HepG2 (cell line): Measurements from ENCODE around the gene USP7. TPM values are rescaled to one million over a fixed set of nuclear protein-coding genes. Genes with fewer than 3 reads are reported as not detected.

Experiments used
- DNMT1 ChIP-seq: sonication (generic); formaldehyde crosslinking; IDR thresholded peaks from 2 replicates; pipeline ENCODE4 v1.5.1; 2020; ENCODE audit warnings: mild to moderate bottlenecking, missing genetic modification reagents
- ELF1 ChIP-seq: sonication (generic); formaldehyde crosslinking; IDR thresholded peaks from 2 replicates; pipeline ENCODE4 v1.4.0; 2020; ENCODE audit warnings: missing genetic modification reagents
- ERF ChIP-seq: IDR thresholded peaks from 2 replicates; pipeline ENCODE4 v1.6.1; 2018; ENCODE audit warnings: missing biosample characterization, missing genetic modification reagents
- FIP1L1 ChIP-seq: fragments of 200-400 bp; formaldehyde crosslinking; IDR thresholded peaks from 2 replicates; pipeline ENCODE4 v1.6.1; 2018; ENCODE audit warnings: low read depth, mild to moderate bottlenecking, low read length, moderate library complexity, borderline replicate concordance; ENCODE audit not compliant: insufficient read depth
- FOXK2 ChIP-seq: fragments of 450-650 bp; IDR thresholded peaks from 2 replicates; pipeline ENCODE4 v1.6.1; 2016
- GATA4 ChIP-seq: sonication (generic); IDR thresholded peaks from 2 replicates; pipeline ENCODE4 v1.6.1; 2016; ENCODE audit warnings: antibody characterized with exemption, low read depth, borderline replicate concordance
- HNRNPL ChIP-seq: fragments of 200-400 bp; formaldehyde crosslinking; IDR thresholded peaks from 2 replicates; pipeline ENCODE4 v1.6.1; 2017; ENCODE audit warnings: mild to moderate bottlenecking, low read depth, low read length
- KAT8 ChIP-seq: IDR thresholded peaks from 2 replicates; pipeline ENCODE4 v1.6.1; 2016; ENCODE audit warnings: missing genetic modification reagents, missing compliant biosample characterization
- MAX ChIP-seq: IDR thresholded peaks from 2 replicates; pipeline ENCODE4 v1.6.1; 2012; ENCODE audit warnings: inconsistent platforms
- MXD1 ChIP-seq: sonication (generic); formaldehyde crosslinking; IDR thresholded peaks from 2 replicates; pipeline ENCODE4 v1.4.0; 2020; ENCODE audit warnings: mild to moderate bottlenecking, missing genetic modification reagents
- MYPOP ChIP-seq: sonication (generic); formaldehyde crosslinking; IDR thresholded peaks from 2 replicates; pipeline ENCODE4 v1.8.1; 2023; ENCODE audit warnings: mild to moderate bottlenecking, moderate library complexity, missing genetic modification reagents
- POLR2AphosphoS5 ChIP-seq: IDR thresholded peaks from 2 replicates; pipeline ENCODE4 v1.6.1; 2012; ENCODE audit warnings: low read depth, low read length
- PTBP1 ChIP-seq: fragments of 200-400 bp; formaldehyde crosslinking; IDR thresholded peaks from 2 replicates; pipeline ENCODE4 v1.6.1; 2018; ENCODE audit warnings: low read length, low read depth; ENCODE audit not compliant: poor library complexity, severe bottlenecking
- SIN3B ChIP-seq: fragments of 150-350 bp; IDR thresholded peaks from 2 replicates; pipeline ENCODE4 v1.6.1; 2014; ENCODE audit warnings: low read length
- TCF7 ChIP-seq: sonication (generic); IDR thresholded peaks from 2 replicates; pipeline ENCODE4 v1.6.1; 2016; ENCODE audit warnings: antibody characterized with exemption, low read depth
- YY1 ChIP-seq: IDR thresholded peaks from 2 replicates; pipeline ENCODE4 v1.6.1; 2011; ENCODE audit warnings: low read length, low read depth, moderate library complexity, mild to moderate bottlenecking; ENCODE audit not compliant: insufficient read depth, insufficient replicate concordance
- ZFX ChIP-seq: sonication (generic); formaldehyde crosslinking; IDR thresholded peaks from 2 replicates; pipeline ENCODE4 v1.4.0; 2020; ENCODE audit warnings: mild to moderate bottlenecking, low read depth, missing genetic modification reagents, moderate library complexity
- ZMYM3 ChIP-seq: sonication (generic); formaldehyde crosslinking; IDR thresholded peaks from 2 replicates; pipeline ENCODE4 v1.5.1; 2020; ENCODE audit warnings: mild to moderate bottlenecking, missing genetic modification reagents
- ZNF256 ChIP-seq: sonication (generic); formaldehyde crosslinking; conservative IDR thresholded peaks from 2 replicates; pipeline ENCODE4 v1.4.0; 2020; ENCODE audit warnings: missing genetic modification reagents
- ZNF343 ChIP-seq: sonication (generic); formaldehyde crosslinking; IDR thresholded peaks from 2 replicates; pipeline ENCODE4 v1.4.0; 2020; ENCODE audit warnings: mild to moderate bottlenecking, missing genetic modification reagents
- ZNF569 ChIP-seq: sonication (generic); formaldehyde crosslinking; IDR thresholded peaks from 2 replicates; pipeline ENCODE4 v1.5.0; 2020; ENCODE audit warnings: mild to moderate bottlenecking, missing genetic modification reagents, moderate library complexity, borderline replicate concordance
- ZNF703 ChIP-seq: sonication (generic); formaldehyde crosslinking; IDR thresholded peaks from 2 replicates; pipeline ENCODE4 v1.5.1; 2020; ENCODE audit warnings: missing genetic modification reagents, mild to moderate bottlenecking, moderate library complexity, borderline replicate concordance
- ZNF878 ChIP-seq: sonication (generic); formaldehyde crosslinking; IDR thresholded peaks from 2 replicates; pipeline ENCODE4 v1.8.1; 2023; ENCODE audit warnings: mild to moderate bottlenecking, missing genetic modification reagents, moderate library complexity
- ZNF879 ChIP-seq: sonication (generic); formaldehyde crosslinking; IDR thresholded peaks from 2 replicates; pipeline ENCODE4 v1.8.1; 2023; ENCODE audit warnings: missing genetic modification reagents
- polyA plus RNA-seq, 8 experiments: library from polyadenylated mRNA; depleted of rRNA in 3 of 8; stranded (reverse) in 7 of 8; unstranded in 1 of 8; fragments of >200 nt; fragmentation: Illumina TruSeq in 4 of 8; extraction: Trizol in 4 of 8; gene quantifications; 2 replicates each; pipeline versions ENCODE4 v1.2.1 to v1.2.3, GENCODE V29; 2011 to 2016; ENCODE audit warnings: low read depth in 4 of 8, missing spikeins in 1 of 8, mixed read lengths in 1 of 8; ENCODE audit not compliant: insufficient read depth in 1 of 8
- total RNA-seq, 5 experiments: library from RNA; depleted of rRNA; stranded (reverse); fragments of >200 nt; fragmentation: Illumina TruSeq; extraction: Trizol; gene quantifications; 2 replicates each; pipeline ENCODE4 v1.2.3, GENCODE V29; 2016; ENCODE audit warnings: low read depth in 1 of 5
- TF ChIP-seq, protein P1 (sequence below): sonication (generic); formaldehyde crosslinking; IDR thresholded peaks from 2 replicates; pipeline ENCODE4 v1.4.0; 2020; ENCODE audit warnings: missing genetic modification reagents, borderline replicate concordance

The USP7 gene
- total and polyA plus RNA-seq, 2 of the 13 experiments (the other 11 are each of a cell fraction or from before 2014, with no cell fraction given), result 52.5 to 173 TPM

GRCh38 chr16:8869212-8869987 is 94.3 kb downstream of the USP7 start (continued):
- TF ChIP-seq PTBP1 (no peak), KAT8 (CRISPR knock-in tag) (peak; percentile 43; the same call in 1 of the 2 replicates), FOXK2 (peak; percentile 25; the same call in 1 of the 2 replicates), ZNF343 (no peak; the same call in 1 of the 2 replicates), HNRNPL (no peak), ZNF256 (CRISPR knock-in tag) (peak; percentile 77; the same call in 1 of the 2 replicates), MXD1 (CRISPR knock-in tag) (no peak; the same call in 1 of the 2 replicates), SIN3B (peak; percentile 31; the same call in 1 of the 2 replicates), MYPOP (peak; percentile 63), ELF1 (0 out of 2 replicates have a peak, but pooled peaks have one; percentile 29), POLR2AphosphoS5 (peak; percentile 75), ZFX (CRISPR knock-in tag) (peak; percentile 69), ZNF569 (CRISPR knock-in tag) (no peak), MAX (no peak), ZNF703 (CRISPR knock-in tag) (peak; percentile 85; the same call in 1 of the 2 replicates), ZMYM3 (CRISPR knock-in tag) (peak; percentile 11; the same call in 1 of the 2 replicates), GATA4 (peak; percentile 51; the same call in 1 of the 2 replicates), FIP1L1 (peak; percentile 30; the same call in 1 of the 2 replicates), ERF (CRISPR knock-in tag) (peak; percentile 51), TCF7 (no peak), YY1 (no peak), ZNF878 (CRISPR knock-in tag) (peak; percentile 85; the same call in 1 of the 2 replicates), ZNF879 (CRISPR knock-in tag) (peak; percentile 94), DNMT1 (CRISPR knock-in tag) (0 out of 2 replicates have a peak, but pooled peaks have one; percentile 66)
- TF ChIP-seq, protein P1, sequence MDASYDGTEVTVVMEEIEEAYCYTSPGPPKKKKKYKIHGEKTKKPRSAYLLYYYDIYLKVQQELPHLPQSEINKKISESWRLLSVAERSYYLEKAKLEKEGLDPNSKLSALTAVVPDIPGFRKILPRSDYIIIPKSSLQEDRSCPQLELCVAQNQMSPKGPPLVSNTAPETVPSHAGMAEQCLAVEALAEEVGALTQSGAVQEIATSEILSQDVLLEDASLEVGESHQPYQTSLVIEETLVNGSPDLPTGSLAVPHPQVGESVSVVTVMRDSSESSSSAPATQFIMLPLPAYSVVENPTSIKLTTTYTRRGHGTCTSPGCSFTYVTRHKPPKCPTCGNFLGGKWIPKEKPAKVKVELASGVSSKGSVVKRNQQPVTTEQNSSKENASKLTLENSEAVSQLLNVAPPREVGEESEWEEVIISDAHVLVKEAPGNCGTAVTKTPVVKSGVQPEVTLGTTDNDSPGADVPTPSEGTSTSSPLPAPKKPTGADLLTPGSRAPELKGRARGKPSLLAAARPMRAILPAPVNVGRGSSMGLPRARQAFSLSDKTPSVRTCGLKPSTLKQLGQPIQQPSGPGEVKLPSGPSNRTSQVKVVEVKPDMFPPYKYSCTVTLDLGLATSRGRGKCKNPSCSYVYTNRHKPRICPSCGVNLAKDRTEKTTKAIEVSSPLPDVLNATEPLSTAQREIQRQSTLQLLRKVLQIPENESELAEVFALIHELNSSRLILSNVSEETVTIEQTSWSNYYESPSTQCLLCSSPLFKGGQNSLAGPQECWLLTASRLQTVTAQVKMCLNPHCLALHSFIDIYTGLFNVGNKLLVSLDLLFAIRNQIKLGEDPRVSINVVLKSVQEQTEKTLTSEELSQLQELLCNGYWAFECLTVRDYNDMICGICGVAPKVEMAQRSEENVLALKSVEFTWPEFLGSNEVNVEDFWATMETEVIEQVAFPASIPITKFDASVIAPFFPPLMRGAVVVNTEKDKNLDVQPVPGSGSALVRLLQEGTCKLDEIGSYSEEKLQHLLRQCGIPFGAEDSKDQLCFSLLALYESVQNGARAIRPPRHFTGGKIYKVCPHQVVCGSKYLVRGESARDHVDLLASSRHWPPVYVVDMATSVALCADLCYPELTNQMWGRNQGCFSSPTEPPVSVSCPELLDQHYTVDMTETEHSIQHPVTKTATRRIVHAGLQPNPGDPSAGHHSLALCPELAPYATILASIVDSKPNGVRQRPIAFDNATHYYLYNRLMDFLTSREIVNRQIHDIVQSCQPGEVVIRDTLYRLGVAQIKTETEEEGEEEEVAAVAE (CRISPR knock-in tag), result 0 out of 2 replicates have a peak, but pooled peaks have one; percentile 35
